K562 (cell line): ENCODE data around the gene KIF5A.
"Not testable (repeated sequence)": the region's sequence is repeated elsewhere in the genome, so short reads cannot be mapped to it uniquely, and the experiment has no call there.

ENCODE experiments used
- NFRKB ChIP-seq: fragments of 450-650 bp; IDR thresholded peaks from 2 replicates; pipeline ENCODE4 v1.6.1; 2016; ENCODE audit warnings: low read depth
- POLR2A ChIP-seq: fragments of 450-650 bp; conservative IDR thresholded peaks from 2 replicates; pipeline ENCODE4 v1.6.1; 2016
- POLR3A ChIP-seq: IDR thresholded peaks from 2 replicates; pipeline ENCODE4 v1.6.1; 2011; ENCODE audit warnings: borderline replicate concordance, mild to moderate bottlenecking, moderate library complexity; ENCODE audit not compliant: insufficient read length, insufficient read depth; ENCODE audit errors: extremely low read depth
- SRSF1 ChIP-seq: fragments of 200-400 bp; formaldehyde crosslinking; IDR thresholded peaks from 2 replicates; pipeline ENCODE4 v1.6.1; 2017; ENCODE audit warnings: mild to moderate bottlenecking, low read depth, low read length, moderate library complexity
- TF ChIP-seq, protein P1 (sequence below): sonication (generic); formaldehyde crosslinking; IDR thresholded peaks from 2 replicates; pipeline ENCODE4 v1.8.1; 2023; ENCODE audit warnings: mild to moderate bottlenecking, missing genetic modification reagents
- TF ChIP-seq, protein P2 (sequence below), 2 experiments: fragments of 450-650 bp; IDR thresholded peaks; 2 replicates each; pipeline ENCODE4 v1.6.1; 2016; ENCODE audit warnings: mild to moderate bottlenecking in 2 of 2, borderline replicate concordance in 1 of 2, low read depth in 1 of 2, moderate library complexity in 1 of 2

DNA sequence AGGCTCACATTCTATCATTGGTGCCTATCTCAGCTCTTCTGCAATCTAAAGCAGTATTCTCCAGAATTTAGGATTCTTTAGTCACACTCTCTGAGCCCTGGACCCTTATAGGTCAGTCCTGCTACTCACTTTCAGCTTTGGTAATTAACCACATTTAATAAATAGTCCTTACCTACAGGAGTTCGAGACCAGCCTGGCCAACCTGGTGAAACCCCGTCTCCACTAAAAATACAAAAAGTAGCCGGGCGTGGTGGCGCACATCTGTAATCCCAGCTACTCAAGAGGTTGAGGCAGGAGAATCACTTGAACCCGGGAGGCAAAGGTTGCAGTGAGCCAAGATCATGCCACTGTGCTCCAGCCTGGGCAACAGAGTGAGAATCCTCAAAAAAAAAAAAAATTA, 36.2 kb upstream of the KIF5A start:
- TF ChIP-seq POLR3A, SRSF1, NFRKB, POLR2A: not testable (repeated sequence)
- TF ChIP-seq, protein P1, sequence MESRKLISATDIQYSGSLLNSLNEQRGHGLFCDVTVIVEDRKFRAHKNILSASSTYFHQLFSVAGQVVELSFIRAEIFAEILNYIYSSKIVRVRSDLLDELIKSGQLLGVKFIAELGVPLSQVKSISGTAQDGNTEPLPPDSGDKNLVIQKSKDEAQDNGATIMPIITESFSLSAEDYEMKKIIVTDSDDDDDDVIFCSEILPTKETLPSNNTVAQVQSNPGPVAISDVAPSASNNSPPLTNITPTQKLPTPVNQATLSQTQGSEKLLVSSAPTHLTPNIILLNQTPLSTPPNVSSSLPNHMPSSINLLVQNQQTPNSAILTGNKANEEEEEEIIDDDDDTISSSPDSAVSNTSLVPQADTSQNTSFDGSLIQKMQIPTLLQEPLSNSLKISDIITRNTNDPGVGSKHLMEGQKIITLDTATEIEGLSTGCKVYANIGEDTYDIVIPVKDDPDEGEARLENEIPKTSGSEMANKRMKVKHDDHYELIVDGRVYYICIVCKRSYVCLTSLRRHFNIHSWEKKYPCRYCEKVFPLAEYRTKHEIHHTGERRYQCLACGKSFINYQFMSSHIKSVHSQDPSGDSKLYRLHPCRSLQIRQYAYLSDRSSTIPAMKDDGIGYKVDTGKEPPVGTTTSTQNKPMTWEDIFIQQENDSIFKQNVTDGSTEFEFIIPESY (CRISPR knock-in tag): not testable (repeated sequence)
- TF ChIP-seq, protein P2, sequence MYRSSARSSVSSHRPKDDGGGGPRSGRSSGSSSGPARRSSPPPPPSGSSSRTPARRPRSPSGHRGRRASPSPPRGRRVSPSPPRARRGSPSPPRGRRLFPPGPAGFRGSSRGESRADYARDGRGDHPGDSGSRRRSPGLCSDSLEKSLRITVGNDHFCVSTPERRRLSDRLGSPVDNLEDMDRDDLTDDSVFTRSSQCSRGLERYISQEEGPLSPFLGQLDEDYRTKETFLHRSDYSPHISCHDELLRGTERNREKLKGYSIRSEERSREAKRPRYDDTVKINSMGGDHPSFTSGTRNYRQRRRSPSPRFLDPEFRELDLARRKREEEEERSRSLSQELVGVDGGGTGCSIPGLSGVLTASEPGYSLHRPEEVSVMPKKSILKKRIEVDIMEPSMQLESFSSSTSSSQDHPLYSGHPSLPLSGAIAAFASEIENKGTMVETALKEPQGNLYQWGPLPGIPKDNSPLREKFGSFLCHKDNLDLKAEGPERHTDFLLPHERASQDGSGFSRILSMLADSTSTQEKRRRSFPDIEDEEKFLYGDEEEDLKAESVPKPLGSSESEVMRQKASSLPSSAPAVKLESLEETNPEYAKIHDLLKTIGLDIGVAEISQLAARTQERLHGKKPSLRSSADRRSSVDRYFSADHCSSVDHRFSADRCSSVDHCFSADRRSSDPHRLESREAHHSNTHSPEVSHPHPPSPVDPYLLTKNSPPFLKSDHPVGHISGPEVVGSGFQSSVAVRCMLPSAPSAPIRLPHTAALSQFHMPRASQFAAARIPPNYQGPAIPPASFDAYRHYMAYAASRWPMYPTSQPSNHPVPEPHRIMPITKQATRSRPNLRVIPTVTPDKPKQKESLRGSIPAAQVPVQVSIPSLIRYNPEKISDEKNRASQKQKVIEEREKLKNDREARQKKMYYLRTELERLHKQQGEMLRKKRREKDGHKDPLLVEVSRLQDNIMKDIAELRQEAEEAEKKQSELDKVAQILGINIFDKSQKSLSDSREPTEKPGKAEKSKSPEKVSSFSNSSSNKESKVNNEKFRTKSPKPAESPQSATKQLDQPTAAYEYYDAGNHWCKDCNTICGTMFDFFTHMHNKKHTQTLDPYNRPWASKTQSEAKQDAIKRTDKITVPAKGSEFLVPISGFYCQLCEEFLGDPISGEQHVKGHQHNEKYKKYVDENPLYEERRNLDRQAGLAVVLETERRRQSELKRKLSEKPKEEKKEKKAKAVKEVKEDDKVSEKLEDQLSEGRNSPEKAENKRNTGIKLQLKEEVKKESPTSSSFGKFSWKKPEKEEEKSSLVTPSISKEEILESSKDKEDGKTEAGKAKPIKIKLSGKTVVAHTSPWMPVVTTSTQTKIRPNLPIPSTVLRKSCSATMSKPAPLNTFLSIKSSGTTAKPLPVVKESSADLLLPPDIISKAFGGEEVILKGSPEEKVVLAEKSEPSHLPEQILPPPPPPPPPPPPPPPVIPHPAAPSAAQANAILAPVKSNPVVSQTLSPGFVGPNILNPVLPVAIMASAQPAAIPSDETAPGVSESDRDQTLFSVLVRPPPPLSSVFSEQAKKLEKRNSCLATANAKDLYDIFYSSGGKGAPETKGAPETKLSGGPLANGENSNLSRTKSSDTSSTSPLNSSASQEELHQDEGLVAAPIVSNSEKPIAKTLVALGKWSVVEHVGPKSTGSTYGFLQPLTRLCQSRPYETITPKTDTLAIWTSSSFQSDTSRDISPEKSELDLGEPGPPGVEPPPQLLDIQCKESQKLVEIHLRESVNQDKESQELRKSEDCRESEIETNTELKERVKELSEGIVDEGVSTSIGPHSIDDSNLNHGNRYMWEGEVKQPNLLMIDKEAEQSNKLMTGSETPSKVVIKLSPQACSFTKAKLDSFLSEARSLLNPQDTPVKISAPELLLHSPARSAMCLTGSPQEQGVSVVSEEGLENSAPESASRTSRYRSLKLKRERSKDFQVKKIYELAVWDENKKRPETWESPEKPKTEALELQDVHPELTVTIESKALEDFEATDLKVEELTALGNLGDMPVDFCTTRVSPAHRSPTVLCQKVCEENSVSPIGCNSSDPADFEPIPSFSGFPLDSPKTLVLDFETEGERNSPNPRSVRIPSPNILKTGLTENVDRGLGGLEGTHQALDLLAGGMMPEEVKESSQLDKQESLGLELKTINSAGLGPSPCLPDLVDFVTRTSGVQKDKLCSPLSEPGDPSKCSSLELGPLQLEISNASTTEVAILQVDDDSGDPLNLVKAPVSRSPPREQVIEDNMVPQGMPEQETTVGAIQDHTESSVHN (IDR thresholded peaks at IDR 0.05; ENCODE audit: borderline replicate concordance in 1 of 2, low read depth in 1 of 2): not testable (repeated sequence)
